Esophagus squamous epithelium (tissue), 5 donors: ENCODE measurements around the gene AKR1B15. TPM values are rescaled to one million over a fixed set of nuclear protein-coding genes. Genes with fewer than 3 reads are reported as not detected.
"Not testable (repeated sequence)": the region's sequence is repeated elsewhere in the genome, so short reads cannot be mapped to it uniquely, and the experiment has no call there.

Experiments used
- DNase-seq: peaks from one replicate; lab custom pipeline; 2025; lab: John Stamatoyannopoulos, UW
- H3K27ac ChIP-seq, 4 donors: fragments of 200-600 bp; sonication (generic); one replicate each; pipeline ENCODE4 v1.5.1; 2016 to 2019; ENCODE audit warnings: mild to moderate bottlenecking in 1 of 4
- H3K27me3 ChIP-seq, 4 donors: fragments of 200-600 bp; sonication (generic); 1 replicate in 3 of 4; 2 replicates in 1 of 4; pipeline versions ENCODE4 v1.5.1 to v1.6.0; 2017 to 2021; ENCODE audit warnings: antibody characterized with exemption in 1 of 4
- H3K36me3 ChIP-seq, 3 donors: fragments of 200-600 bp; sonication (generic); one replicate each; pipeline ENCODE4 v1.5.1; 2016 to 2019
- H3K4me1 ChIP-seq, 3 donors: fragments of 200-600 bp; sonication (generic); one replicate each; pipeline ENCODE4 v1.5.1; 2017 to 2019
- H3K4me3 ChIP-seq, 4 donors: fragments of 200-600 bp; sonication (generic); 1 replicate in 3 of 4; 2 replicates in 1 of 4; pipeline ENCODE4 v1.5.1; 2016 to 2019; ENCODE audit warnings: mild to moderate bottlenecking in 2 of 4, moderate library complexity in 1 of 4
- H3K9me3 ChIP-seq, 3 donors: fragments of 200-600 bp; sonication (generic); one replicate each; pipeline ENCODE4 v1.5.1; 2016 to 2019
- CTCF ChIP-seq, 6 experiments: fragments of 450-650 bp in 4 of 6; fragments of 200-600 bp in 2 of 6; sonication (generic) in 2 of 6; IDR thresholded peaks; one replicate each; pipeline ENCODE4 v1.5.1; 2016 to 2019; ENCODE audit warnings: antibody characterized with exemption in 6 of 6, mild to moderate bottlenecking in 4 of 6, moderate library complexity in 4 of 6
- POLR2A ChIP-seq, 4 donors: fragments of 450-650 bp; IDR thresholded peaks; one replicate each; pipeline ENCODE4 v1.6.1; 2017; ENCODE audit warnings: antibody characterized with exemption in 4 of 4, mild to moderate bottlenecking in 4 of 4, moderate library complexity in 3 of 4
- WGBS, 2 donors: methylation state at CpG; one replicate each; pipeline ENCODE4 v1.1.5; 2018; 5-methylcytosine and 5-hydroxymethylcytosine counted together
- intact Hi-C: fragments of 100-400 bp; cut with DNase I; formaldehyde crosslinking; loops from one replicate; pipeline ENCODE4 v1.15.0; 2022
- total RNA-seq, 4 donors: library from RNA; depleted of rRNA; stranded (reverse); fragments of >200 nt; gene quantifications; one replicate each; pipeline ENCODE4 v1.1.0, GENCODE V29; 2016
- donor health status: DM: yes; HTN: yes; CAD: no.

Gene AKR1B15
- total RNA-seq, 4 donors from 2014 or later, result 0.57 to 6.8 (median 4.7) TPM

- Histone ChIP-seq H3K27ac (no peak overlapping the region), H3K36me3 (peaks cover 0 to 60% (median 0%) of the 10 kb centered on the region in 3 donors), H3K4me3 (no peak overlapping the region), H3K4me1 (peaks cover 0 to 4% (median 0%) of the 10 kb centered on the region in 3 donors), H3K27me3 (no peaks in the 10 kb centered on the region), H3K9me3 (no peaks in the 10 kb centered on the region)
- TF ChIP-seq CTCF (IDR thresholded peaks at IDR 0.05) (no peak), POLR2A (IDR thresholded peaks at IDR 0.05) (no peak)
- DNase-seq, result no peak
- intact Hi-C loops, result no loop called here
- 82 to 86% methylated on average over 6 of the region's 6 CpGs for WGBS, 2 donors
These were observed 9.4 kb upstream of the AKR1B15 start for GRCh38 chr7:134539380-134540004.

- DNase-seq, H3K9me3 ChIP-seq, intact Hi-C loops, H3K4me3 ChIP-seq, H3K27ac ChIP-seq, H3K27me3 ChIP-seq, H3K4me1 ChIP-seq: not testable (repeated sequence)
- peaks cover 0 to 45% (median 0%) of the 10 kb centered on the region in 3 donors for H3K36me3 ChIP-seq
- WGBS, 2 donors, result 81 to 94% methylated on average over 6 to 8 of the region's 8 CpGs
These were observed 7.3 kb upstream of the AKR1B15 start for GRCh38 chr7:134541501-134542194.

GRCh38 chr7:134542195-134542771 lies 6.6 kb upstream of the AKR1B15 start:
- Histone ChIP-seq H3K4me3 (no peak overlapping the region), H3K36me3 (peaks cover 0 to 43% (median 0%) of the 10 kb centered on the region in 3 donors), H3K4me1 (peaks cover 6 to 10% (median 7%) of the 10 kb centered on the region in 3 donors), H3K9me3 (no peaks in the 10 kb centered on the region), H3K27ac (no peak overlapping the region), H3K27me3 (no peaks in the 10 kb centered on the region)
- intact Hi-C loops, result no loop called here
- DNase-seq, result no peak
- WGBS, 2 donors, result 74 to 76% methylated on average over 8 of the region's 8 CpGs
- TF ChIP-seq POLR2A (IDR thresholded peaks at IDR 0.05) (no peak), CTCF (IDR thresholded peaks at IDR 0.05) (no peak)

- no peak for TF ChIP-seq CTCF (IDR thresholded peaks at IDR 0.05)
- TF ChIP-seq POLR2A (IDR thresholded peaks at IDR 0.05), result no peak
- WGBS, 2 donors, result 82 to 87% methylated on average over 4 of the region's 4 CpGs
- intact Hi-C loops, result no loop called here
These were observed 3.5 kb upstream of the AKR1B15 start for GRCh38 chr7:134545380-134545779.

GRCh38 chr7:134545918-134546317 lies 3.0 kb upstream of the AKR1B15 start:
- no peak overlapping the region for H3K4me3 ChIP-seq
- H3K27ac ChIP-seq, result no peak overlapping the region
- H3K36me3 ChIP-seq, result peaks cover 0 to 9% (median 0%) of the 10 kb centered on the region in 3 donors
- DNase-seq, result no peak
- H3K9me3 ChIP-seq, result no peaks in the 10 kb centered on the region
- WGBS, 2 donors, result 83 to 92% methylated on average over 3 of the region's 3 CpGs
- H3K4me1 ChIP-seq, result peaks cover 6 to 19% (median 9%) of the 10 kb centered on the region in 3 donors
- TF ChIP-seq POLR2A (IDR thresholded peaks at IDR 0.05) (no peak), CTCF (IDR thresholded peaks at IDR 0.05) (no peak)
- H3K27me3 ChIP-seq, result no peaks in the 10 kb centered on the region
- intact Hi-C loops, result no loop called here

More at GRCh38 chr7:134545380-134545779, 3.5 kb upstream of the AKR1B15 start:
- no peaks in the 10 kb centered on the region for H3K27me3 ChIP-seq
- H3K9me3 ChIP-seq, result no peaks in the 10 kb centered on the region
- no peak overlapping the region for H3K4me3 ChIP-seq
- H3K4me1 ChIP-seq, result peaks cover 6 to 19% (median 9%) of the 10 kb centered on the region in 3 donors
- no peak overlapping the region for H3K27ac ChIP-seq
- DNase-seq, result no peak
- peaks cover 0 to 14% (median 0%) of the 10 kb centered on the region in 3 donors for H3K36me3 ChIP-seq
